GM12875 (cell line): ENCODE results near the gene NKTR.

Experiments used
- H3K4me3 ChIP-seq: one replicate; pipeline ENCODE4 v1.5.1; 2011; ENCODE audit warnings: low read depth, low read length, control low read depth
- CTCF ChIP-seq: IDR thresholded peaks from 2 replicates; pipeline ENCODE4 v1.5.1; 2011; ENCODE audit warnings: low read depth, mild to moderate bottlenecking, control low read depth, inconsistent platforms, low read length, moderate library complexity, borderline replicate concordance; ENCODE audit not compliant: insufficient read depth

The NKTR gene

GRCh38 chr3:42688487-42689420 lies 88.3 kb downstream of the NKTR start:
- TF ChIP-seq CTCF = no peak
- H3K4me3 ChIP-seq = no peak overlapping the region

GRCh38 chr3:42689421-42690014 lies 89.0 kb downstream of the NKTR start:
- no peak overlapping the region for H3K4me3 ChIP-seq
- no peak for TF ChIP-seq CTCF

- TF ChIP-seq CTCF = no peak
- no peak overlapping the region for H3K4me3 ChIP-seq
These were observed 89.7 kb downstream of the NKTR start for GRCh38 chr3:42690191-42690590.

- no peak for TF ChIP-seq CTCF
- no peak overlapping the region for H3K4me3 ChIP-seq
These were observed 90.5 kb downstream of the NKTR start for GRCh38 chr3:42690766-42691680.

GRCh38 chr3:42691816-42692666 lies 91.6 kb downstream of the NKTR start:
- H3K4me3 ChIP-seq = no peak overlapping the region
- TF ChIP-seq CTCF = no peak
